C4-2B (cell line): ENCODE data around the gene NKAPL.

Experiments
- CTCF ChIP-seq: fragments of 450-650 bp; conservative IDR thresholded peaks from 2 replicates; pipeline ENCODE4 v1.5.1; 2017; ENCODE audit warnings: mild to moderate bottlenecking
- ZFX ChIP-seq: fragments of 450-650 bp; IDR thresholded peaks from 2 replicates; pipeline ENCODE4 v1.6.1; 2017

- no peak for TF ChIP-seq CTCF
- TF ChIP-seq ZFX = no peak
These were observed 41.2 kb upstream of the NKAPL start for GRCh38 chr6:28217890-28218289.
